Brain microvascular endothelial cell (primary cell): Measurements from ENCODE around the gene EPM2AIP1.

Experiments
- DNase-seq: peaks from one replicate; pipeline ENCODE4 v3.0.0-alpha.2; 2020
- H3K27ac ChIP-seq: fragments of 250-450 bp; sonication (Bioruptor Pico); 2 replicates; pipeline ENCODE4 v1.5.1; 2020; ENCODE audit warnings: mild to moderate bottlenecking, moderate library complexity
- H3K27me3 ChIP-seq: fragments of 250-450 bp; sonication (Bioruptor Pico); replicated peaks from 2 replicates; pipeline ENCODE4 v1.5.1; 2020; ENCODE audit warnings: mild to moderate bottlenecking
- H3K36me3 ChIP-seq: fragments of 250-450 bp; sonication (Bioruptor Pico); replicated peaks from 2 replicates; pipeline ENCODE4 v1.5.1; 2020; ENCODE audit warnings: mild to moderate bottlenecking
- H3K4me3 ChIP-seq: 2 replicates; pipeline ENCODE4 v1.5.1; 2011; ENCODE audit warnings: low read depth, mild to moderate bottlenecking, control low read depth, low read length, moderate library complexity
- in situ Hi-C: cut with HindIII; loops from 2 replicates; pipeline ENCODE4 v1.10.0; 2017; ENCODE audit warnings: low sequenced_read_pairs, low pct_ligation_motif_present
- TF ChIP-seq, protein P1 (sequence below): IDR thresholded peaks from 2 replicates; pipeline ENCODE4 v1.5.1; 2011; ENCODE audit warnings: low read depth, mild to moderate bottlenecking, moderate library complexity, low read length, control low read depth, inconsistent platforms; ENCODE audit errors: missing control alignments

EPM2AIP1 gene

GRCh38 chr3:37017683-37018082 is 24.8 kb upstream of the EPM2AIP1 start:
- Histone ChIP-seq H3K4me3 (no peak overlapping the region), H3K27ac (no peak overlapping the region), H3K36me3 (peaks cover 52% of the 10 kb centered on the region), H3K27me3 (no peaks in the 10 kb centered on the region)
- TF ChIP-seq, protein P1, sequence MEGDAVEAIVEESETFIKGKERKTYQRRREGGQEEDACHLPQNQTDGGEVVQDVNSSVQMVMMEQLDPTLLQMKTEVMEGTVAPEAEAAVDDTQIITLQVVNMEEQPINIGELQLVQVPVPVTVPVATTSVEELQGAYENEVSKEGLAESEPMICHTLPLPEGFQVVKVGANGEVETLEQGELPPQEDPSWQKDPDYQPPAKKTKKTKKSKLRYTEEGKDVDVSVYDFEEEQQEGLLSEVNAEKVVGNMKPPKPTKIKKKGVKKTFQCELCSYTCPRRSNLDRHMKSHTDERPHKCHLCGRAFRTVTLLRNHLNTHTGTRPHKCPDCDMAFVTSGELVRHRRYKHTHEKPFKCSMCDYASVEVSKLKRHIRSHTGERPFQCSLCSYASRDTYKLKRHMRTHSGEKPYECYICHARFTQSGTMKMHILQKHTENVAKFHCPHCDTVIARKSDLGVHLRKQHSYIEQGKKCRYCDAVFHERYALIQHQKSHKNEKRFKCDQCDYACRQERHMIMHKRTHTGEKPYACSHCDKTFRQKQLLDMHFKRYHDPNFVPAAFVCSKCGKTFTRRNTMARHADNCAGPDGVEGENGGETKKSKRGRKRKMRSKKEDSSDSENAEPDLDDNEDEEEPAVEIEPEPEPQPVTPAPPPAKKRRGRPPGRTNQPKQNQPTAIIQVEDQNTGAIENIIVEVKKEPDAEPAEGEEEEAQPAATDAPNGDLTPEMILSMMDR: no peak
- in situ Hi-C loops: no loop called here
- DNase-seq: no peak

DNA sequence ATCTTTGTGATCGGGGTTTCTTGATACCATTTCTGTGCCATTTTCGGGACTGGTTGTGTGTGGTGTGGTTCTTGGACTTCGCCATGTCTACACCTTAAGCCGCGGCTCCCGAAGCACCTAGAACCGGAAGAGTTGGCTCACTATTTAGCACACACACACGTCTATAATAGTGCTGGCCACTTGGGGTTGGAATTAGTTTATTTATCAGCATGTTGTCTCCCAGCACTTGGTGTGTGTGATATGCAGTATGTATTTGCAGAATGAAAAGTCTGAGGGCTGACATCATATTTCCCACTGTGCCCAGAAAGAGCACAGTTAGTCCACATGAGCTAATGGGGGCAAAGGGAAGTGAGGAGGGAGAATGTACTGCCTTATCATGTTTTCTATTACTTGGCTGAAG is 24.0 kb upstream of the EPM2AIP1 start:
- in situ Hi-C loops: no loop called here
- DNase-seq: no peak

DNA sequence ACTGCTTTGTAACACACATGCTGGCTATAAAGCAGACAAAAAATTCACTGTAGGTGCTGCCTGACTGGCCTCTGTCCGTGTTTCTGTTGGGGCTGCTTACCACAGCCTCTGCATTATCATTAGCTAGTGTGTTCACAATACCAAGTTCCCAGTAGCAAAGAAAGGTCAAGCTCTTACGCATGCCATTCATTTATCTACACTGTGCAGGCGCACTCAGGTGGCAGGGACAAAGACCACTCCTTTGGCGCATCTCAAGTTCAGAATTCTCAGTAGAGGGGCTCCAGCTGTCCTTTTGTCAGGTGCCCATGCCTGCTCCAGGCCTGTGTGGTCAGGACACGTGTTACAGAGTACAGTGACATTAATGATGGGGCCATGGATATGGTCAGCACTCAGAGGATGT is 22.7 kb upstream of the EPM2AIP1 start:
- no peak for DNase-seq
- no peak overlapping the region for H3K27ac ChIP-seq
- TF ChIP-seq, protein P1: no peak
- H3K36me3 ChIP-seq: peaks cover 58% of the 10 kb centered on the region
- no peaks in the 10 kb centered on the region for H3K27me3 ChIP-seq
- no peak overlapping the region for H3K4me3 ChIP-seq
- in situ Hi-C loops: no loop called here

More for the DNA sequence above, 24.0 kb upstream of the EPM2AIP1 start:
- TF ChIP-seq, protein P1: no peak
- Histone ChIP-seq H3K27me3 (no peaks in the 10 kb centered on the region), H3K4me3 (no peak overlapping the region), H3K36me3 (peaks cover 60% of the 10 kb centered on the region), H3K27ac (no peak overlapping the region)

GRCh38 chr3:37014620-37015019 is 21.7 kb upstream of the EPM2AIP1 start:
- TF ChIP-seq, protein P1: no peak
- peaks cover 48% of the 10 kb centered on the region for H3K36me3 ChIP-seq

GRCh38 chr3:36993326-36994283 is 674 bp upstream of the EPM2AIP1 start, which contains the start of gene MLH1:
Gene MLH1 (plus strand): TSS chr3:36993518. CDS start chr3:36993548, 30 bp downstream.
- H3K4me3 ChIP-seq: peak within 1 kb of the TSS; percentile 84
- no peaks in the 10 kb centered on the region for H3K27me3 ChIP-seq
- peaks cover 11% of the 10 kb centered on the region for H3K36me3 ChIP-seq
- DNase-seq: peak; percentile 100
- TF ChIP-seq, protein P1: no peak
- peak within 1 kb of the TSS; percentile 95 for H3K27ac ChIP-seq
- in situ Hi-C loops: no loop called here

More at GRCh38 chr3:37014620-37015019, 21.7 kb upstream of the EPM2AIP1 start:
- no peak for DNase-seq
- Histone ChIP-seq H3K27me3 (no peaks in the 10 kb centered on the region), H3K27ac (no peak overlapping the region), H3K4me3 (no peak overlapping the region)
- in situ Hi-C loops: no loop called here
